GM12891 (cell line): ENCODE measurements around the gene ABCC10.

ENCODE experiments used
- PAX5 ChIP-seq: IDR thresholded peaks from 2 replicates; pipeline ENCODE4 v1.6.1; 2011; ENCODE audit warnings: low read length, moderate library complexity, mild to moderate bottlenecking; ENCODE audit not compliant: insufficient read depth, severe bottlenecking
- POLR2A ChIP-seq: IDR thresholded peaks from 2 replicates; pipeline ENCODE4 v1.6.1; 2011; ENCODE audit warnings: low read depth, low read length, control low read depth
- POU2F2 ChIP-seq: IDR thresholded peaks from 2 replicates; pipeline ENCODE4 v1.6.1; 2011; ENCODE audit warnings: low read depth, mild to moderate bottlenecking, control low read depth, low read length, moderate library complexity
- SPI1 ChIP-seq: IDR thresholded peaks from 2 replicates; pipeline ENCODE4 v1.6.1; 2011; ENCODE audit warnings: low read depth, low read length, control low read depth

- no peak for TF ChIP-seq SPI1
- no peak for TF ChIP-seq POLR2A
- TF ChIP-seq POU2F2: no peak
- TF ChIP-seq PAX5: no peak
These were observed 14.8 kb upstream of the ABCC10 start for GRCh38 chr6:43412541-43412940.
